Lung microvascular endothelial cell (primary cell): ENCODE data around the gene P2RY2. TPM values are rescaled to one million over a fixed set of nuclear protein-coding genes. Genes with fewer than 3 reads are reported as not detected.
"Not testable (repeated sequence)": the region's sequence is repeated elsewhere in the genome, so short reads cannot be mapped to it uniquely, and the experiment has no call there.

Experiments
- DNase-seq, 2 donors: peaks; one replicate each; pipeline versions ENCODE4 v3.0.0 to v3.0.0-alpha.2; 2010; ENCODE audit warnings: low read depth in 2 of 2
- total RNA-seq: library from RNA; depleted of rRNA; stranded (reverse); fragments of >200 nt; gene quantifications from 2 replicates; pipeline ENCODE4 v1.2.1, GENCODE V29; 2014

The P2RY2 gene
- total RNA-seq, 1 donor from 2014 or later, result 0.20 TPM

DNA sequence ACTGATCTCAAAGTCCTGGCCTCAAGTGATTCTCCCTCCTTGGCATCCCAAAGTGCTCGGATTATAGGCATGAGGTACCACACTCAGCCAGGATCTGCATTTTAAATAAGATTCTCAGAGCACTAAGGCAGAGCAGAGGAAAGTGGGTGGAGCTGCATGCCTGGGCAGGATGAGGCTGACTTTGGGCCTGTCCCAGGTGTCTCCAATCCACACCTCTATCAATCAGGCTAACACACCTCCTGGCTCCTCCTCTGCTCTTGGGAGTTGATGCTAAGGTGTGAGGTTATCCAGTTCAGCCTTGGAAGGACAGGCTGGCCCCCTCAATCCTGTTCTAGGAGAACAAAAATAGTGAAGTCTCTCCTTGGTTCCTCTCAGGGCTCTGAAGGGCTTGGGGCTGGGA is 30.2 kb upstream of the P2RY2 start:
- no peak for DNase-seq

DNA sequence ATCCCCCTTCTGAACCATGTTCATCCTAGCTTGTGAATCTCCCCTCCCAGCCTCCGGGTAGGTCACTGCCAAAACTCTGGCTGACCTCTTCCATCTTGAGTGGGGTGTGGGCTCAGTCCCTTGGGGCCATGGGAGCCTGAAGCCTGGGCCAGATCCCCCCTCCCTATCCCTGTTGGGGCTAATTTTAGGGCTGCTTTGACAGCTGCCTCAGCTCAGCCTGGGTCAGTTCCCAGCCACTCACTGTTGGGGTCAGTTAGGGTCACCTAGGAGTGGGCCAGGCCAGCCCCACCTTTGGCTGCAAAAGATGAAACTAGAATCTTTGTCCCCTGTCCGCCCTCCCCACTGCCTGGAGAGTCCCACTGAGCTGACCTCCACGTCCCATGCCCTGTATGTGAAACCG is 29.8 kb upstream of the P2RY2 start:
- DNase-seq, result no peak

DNA sequence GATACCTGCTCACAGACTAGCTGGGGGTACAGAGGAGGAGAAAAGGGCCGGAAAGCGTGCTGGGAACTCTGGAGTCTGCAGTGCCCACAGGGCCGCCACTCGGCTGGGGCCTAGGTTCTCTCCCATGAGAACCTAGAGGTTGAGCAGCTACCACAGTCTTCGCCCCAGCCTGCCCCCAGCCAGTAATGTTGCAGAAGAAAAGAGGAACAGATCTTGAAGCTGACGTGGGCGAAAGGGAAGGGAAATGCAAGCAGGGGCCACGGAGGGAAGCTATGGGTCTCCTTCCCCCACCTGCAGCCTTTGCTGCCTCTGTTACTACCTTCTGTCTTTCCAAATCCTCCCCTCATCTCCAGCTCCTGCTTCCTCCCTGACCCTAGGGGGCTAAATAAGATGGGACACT is 28.8 kb upstream of the P2RY2 start:
- DNase-seq, result no peak

DNA sequence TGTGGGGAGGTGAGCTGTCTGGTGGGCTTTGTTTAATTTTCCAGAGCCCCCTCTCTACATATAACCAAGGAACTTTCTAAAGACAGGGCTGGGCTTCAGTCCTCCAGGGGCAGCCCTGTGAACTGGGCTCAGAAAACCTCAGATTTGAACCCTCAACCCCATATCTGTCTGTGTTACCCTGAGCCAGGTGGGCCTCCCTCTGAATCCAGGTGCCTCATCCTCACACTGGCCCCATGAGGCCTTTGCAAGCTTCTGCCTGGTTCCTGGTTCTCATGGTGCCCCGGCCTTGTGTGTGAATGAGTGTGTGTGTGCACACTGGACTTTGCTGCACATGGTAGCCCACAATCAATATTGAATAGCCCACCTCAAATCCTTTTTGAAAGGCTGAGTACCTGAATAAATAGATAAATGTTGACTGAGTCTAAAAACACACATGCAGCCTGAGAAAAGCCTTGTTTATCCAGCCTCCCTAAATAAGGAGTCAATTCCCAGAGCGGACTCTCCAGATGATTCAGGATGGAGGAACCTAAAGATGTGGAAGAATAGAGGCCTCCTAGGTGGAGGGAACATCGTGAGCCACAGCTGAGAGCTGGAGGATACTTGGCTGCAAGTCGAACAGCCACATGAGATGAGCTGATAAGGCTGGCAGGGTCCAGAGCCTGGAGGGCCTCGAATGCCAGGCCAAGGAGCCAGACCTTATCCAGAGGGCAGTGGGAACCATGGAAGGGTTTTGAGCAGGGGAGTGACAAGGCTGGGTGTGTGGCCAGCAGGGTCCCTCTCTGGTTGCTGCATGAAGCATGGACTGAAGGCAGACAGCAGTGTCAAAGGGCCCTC is 28.1 kb upstream of the P2RY2 start:
- DNase-seq, result no peak

DNA sequence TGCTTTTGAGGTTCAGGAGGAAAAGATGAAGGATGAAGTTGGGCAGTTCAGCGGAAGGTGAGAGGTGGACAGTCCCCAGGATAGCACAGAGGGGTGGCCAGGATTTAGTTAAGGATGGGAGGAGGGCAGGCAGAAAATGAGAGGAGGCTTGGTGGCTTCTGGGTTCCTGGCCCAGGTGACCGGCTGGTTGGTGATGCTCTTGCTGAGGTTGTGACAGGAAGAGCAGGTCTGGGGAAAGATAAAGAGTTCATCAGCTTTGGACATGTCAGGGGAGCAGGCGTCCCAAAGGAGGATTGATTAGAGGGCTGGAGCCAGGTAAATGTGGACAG is 27.6 kb upstream of the P2RY2 start:
- no peak for DNase-seq

DNA sequence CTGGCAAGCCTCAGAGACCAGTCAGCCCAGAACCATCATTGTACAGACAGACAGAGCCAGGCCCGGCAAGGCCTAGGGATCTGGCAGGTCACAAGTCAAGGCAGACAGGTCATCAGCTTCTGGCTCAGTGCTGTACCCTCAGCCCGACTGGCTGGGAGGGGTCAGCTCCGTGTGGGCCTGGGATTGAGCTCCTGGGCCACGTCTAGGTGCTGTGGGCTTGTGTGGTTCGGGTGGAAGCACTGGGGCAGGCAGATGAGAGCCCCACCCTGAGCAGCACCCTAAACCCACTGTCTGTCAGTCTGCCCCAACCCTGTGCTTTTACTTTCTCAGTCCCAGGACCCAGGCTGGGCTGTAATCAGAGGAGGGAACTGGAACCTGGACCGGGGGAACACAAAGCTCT is 26.9 kb upstream of the P2RY2 start:
- no peak for DNase-seq

DNA sequence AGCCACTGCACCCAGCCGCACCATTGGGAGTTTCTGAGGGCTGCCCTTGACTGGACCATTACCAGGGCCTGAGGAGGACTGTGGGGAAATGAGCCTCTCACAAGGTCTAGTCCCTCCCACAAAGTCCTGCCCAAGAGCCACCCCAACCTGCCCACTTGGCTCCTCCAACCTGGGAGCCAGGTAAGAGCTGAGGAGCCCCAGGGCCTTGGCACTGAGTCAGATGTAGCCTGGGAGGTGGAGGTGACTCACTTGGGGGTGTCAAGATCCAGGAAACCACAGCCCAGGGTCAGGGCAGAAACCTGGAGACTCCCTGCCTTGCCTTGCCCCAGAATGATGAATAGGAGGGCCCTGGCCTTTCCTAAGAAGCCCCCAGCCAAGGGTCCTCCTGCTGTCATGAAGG is 25.8 kb upstream of the P2RY2 start:
- peak in 1 of 2 donors; percentile 18 for DNase-seq

DNA sequence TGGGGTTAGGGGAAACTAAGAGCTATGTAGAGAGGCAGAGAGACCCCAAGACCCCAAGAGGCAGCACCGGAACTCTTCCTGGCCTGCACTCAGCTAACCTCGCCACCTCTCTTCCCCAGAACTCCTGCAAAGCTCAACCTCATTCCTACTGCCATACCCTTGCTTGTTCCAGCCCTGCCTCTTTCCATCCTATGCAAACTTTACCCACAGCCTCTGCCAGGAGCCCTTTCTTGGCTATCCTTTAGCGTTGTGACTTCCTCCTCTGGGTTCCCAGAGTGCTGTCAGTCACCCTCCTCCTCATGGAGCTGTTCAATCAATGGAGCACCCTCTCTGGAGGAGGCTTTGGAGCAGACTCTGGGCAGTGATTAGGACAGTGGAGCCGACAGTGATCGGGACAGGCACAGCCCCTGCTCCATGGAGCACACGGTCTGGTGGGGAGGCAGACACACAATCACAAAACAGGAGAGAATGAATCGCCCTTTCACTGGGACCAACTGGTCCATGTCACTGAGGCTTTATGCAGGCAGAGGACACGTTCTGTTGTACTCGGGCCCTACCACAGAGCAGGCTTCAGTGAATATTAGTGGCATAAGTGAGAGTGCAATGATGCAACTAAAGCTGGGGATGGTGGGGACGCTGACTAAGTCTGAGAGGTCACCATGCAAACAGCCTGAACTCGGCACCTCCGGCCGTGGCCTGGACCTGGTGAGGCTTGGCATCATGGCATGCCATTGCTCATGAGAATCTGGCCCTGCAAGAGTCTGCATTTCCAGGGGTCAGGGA is 24.6 kb upstream of the P2RY2 start:
- no peak for DNase-seq

DNA sequence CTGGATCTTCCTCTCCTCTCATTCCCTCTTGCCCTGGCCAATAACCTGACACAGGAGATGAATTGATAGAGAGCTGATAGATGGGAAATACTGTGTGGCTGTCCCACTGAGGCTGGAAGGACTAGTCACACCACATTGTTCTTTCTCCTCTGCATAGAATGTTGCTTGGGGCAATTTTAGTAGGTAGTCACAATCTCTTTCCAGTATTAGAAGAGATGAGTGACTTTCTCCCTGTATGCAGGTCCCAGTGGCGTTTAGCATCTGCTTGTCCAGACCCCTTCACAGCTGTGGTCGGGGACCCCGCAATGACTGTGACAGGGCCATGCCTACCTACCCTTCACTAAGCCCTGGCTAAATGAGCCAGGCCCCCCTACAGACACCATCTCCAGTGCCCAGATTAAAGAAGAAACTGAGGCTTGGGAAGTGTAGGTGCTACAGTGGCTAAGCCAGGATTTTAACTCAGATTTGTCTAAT is 24.0 kb upstream of the P2RY2 start:
- no peak for DNase-seq

DNA sequence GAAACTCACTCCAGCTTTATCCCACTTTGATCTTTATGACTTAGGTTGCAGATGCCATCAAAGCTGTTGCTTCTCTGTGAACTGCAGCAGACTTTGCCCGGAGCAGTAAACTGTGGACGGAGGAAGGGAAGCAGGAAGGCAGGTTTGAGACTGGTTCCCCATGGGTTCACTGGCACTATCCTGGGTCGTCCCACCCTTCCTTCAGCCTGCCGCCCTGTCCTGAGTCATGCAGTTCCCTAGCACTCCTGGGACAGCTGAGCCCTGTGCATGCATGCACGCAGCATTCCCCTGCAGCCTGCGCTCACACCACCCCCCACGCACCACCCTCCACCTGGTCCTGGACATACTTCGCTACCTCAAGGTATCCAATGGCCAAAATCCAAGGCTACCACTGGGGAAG is 23.5 kb upstream of the P2RY2 start:
- DNase-seq, result no peak

DNA sequence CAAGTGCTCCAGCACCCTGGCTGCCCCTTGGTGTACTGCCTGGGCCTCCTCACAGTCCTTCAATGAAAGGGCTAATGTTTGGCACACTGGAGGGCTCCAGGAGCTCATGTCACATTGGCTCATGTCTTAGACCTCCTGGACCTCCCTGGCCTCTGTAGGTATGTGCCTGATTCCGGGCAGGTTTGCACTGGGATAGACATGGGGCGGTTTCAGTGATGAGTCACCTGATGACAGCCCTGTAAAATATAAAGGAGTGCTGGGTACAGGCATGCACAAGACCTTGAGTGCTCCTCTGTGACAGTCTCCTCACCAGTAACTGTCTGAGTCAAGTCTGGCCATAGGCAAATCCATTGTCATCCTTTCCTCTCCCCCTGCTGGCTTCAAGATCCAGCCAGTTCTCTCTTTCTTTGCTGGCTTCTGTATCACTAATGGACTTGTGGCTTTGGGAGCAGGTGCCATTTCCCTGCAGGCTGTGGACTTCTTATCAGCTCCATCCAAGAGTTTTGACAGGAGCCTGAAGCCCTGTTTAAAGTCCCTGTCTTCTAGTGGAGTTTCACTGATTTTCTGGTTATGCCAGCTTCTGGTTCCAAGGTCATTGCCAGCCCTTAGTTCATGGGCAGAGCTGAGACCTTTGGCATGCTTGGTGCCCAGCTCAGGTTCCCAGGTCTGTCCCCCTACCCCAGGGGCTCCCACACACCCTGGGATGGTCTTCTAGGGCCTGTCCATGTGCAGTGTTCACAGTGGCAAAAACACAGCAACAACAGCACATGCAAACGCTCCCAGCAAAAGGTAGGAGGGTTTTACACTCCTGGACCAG is 22.7 kb upstream of the P2RY2 start:
- DNase-seq, result peak in 1 of 2 donors; percentile 20

DNA sequence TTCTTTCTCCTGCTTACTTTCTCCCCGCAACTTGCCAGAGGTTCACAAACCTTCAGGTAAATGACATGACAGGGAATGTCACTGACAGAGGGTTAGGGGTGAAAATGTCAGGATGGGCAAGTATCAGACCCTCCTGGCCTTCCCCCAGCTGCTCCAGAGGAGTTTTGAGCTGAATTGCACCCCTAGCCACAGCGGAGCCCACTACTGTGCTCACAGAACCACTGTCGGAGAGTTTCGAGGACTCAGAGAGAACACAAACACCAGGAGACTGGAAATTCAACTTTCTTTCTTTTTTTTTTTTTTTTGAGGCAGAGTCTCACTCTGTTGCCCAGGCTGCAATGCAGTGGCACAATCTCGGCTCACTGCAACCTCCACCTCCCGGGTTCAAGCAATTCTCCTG is 21.5 kb upstream of the P2RY2 start:
- no peak for DNase-seq

DNA sequence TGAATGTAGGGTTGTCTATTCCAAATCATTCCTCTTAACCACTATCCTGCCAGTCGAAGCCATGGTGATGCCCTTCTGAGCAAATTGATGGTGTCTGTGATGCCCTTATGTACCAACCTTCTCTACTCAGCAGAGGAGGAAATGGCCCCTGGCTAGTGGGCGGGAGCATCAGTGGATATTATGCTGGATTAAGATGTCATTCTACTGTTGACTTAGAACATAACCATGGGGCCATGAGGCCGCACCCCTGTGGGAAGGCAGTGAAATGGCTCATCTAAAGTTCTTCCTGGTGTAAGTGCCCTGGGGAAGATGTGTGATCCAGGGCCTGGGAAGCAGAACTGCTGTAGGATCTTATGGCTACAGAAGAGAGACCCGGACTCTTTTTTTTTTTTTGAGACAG is 20.7 kb upstream of the P2RY2 start:
- DNase-seq, result no peak

DNA sequence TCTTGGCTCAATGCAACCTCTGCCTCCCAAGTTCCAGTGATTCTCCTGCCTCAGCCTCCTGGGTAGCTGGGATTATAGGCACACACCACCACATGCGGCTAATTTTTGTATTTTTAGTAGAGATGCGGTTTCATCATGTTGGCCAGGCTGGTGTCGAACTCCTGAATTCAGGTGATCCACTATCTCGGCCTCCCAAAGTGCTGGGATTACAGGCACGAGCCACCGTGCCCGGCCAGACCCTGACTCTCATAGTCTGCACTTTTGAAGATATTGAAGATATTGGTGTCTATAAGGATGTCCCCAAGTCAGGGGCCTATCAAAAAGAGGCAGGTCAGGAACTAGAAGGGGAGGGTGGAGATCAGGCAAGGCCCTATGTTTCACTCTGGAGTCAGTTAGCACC is 20.3 kb upstream of the P2RY2 start:
- not testable (repeated sequence) for DNase-seq

DNA sequence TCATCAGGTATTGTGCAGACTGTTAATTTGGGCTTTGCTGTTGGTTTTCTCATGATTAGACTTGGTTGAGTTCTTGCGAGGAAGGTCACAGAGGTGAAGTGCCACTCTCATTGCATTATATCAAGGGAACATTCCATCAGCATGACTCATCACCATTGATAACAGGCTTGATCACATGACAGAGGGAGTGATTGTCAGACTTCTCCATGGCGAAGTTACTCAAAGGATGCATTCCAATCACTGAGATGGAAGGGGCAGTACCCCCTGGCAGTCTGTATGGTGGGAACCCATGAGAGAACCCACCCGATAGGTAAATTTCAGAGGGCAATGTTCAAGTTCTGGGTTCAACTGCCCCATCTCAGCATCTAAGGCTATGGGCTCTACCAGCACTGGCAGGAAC is 19.4 kb upstream of the P2RY2 start:
- DNase-seq, result peak; percentile 31 to 54

DNA sequence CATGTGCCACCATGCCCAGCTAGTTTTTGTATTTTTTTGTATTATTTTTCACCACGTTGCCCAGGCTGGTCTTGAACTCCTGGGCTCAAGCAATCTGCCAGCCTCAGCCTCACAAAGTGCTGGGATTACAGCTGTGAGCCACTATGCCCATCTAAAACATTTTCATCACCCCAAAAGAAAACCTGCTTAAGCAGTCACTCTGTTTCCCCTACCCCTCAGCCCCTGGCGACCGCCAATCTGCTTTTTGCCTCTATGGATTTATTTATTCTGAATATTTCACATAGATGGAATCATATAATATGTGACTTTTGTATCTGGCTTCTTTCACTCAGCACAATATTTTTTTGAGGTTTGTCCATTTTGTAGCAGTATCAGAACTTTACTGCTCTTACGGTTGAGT is 18.6 kb upstream of the P2RY2 start:
- no peak for DNase-seq

DNA sequence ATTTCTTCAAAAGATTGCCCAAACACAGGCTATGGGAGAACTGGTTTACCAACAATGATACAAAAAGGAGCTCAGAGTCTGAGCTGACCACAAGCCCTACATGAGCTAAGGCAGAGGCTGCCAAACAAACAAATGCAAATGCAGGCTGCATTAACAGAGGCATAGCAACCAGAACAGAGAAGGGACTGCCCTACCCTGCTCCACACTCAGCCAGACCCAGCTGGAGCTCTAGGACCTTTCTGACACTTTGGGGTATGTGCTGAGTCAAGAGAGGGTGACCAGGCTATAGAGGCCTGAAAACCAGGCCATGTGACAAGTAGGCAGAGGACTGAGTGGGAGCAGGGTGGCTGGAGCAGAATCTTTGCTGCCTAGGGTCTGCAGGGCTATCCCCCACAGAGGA is 17.8 kb upstream of the P2RY2 start:
- DNase-seq, result no peak

DNA sequence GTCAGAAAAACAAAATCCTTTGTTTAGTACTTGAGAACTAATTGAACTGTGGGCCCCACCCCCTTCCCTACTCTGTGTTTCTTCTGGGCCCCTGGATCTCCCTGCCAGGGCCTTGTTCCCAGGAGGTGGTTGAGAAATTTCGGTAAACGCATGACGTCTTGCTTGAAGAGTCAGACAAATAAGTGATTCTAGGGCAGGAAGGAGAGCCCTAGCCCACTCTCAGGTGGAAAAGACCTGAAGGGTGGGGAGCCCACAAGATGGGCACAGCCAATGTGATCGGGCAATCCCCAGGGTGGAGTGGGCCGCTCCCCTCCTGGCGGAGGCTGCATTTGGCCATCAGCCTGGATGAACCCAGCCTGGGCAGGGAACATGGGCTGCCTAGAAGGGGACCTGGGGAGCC is 16.8 kb upstream of the P2RY2 start:
- DNase-seq, result no peak

DNA sequence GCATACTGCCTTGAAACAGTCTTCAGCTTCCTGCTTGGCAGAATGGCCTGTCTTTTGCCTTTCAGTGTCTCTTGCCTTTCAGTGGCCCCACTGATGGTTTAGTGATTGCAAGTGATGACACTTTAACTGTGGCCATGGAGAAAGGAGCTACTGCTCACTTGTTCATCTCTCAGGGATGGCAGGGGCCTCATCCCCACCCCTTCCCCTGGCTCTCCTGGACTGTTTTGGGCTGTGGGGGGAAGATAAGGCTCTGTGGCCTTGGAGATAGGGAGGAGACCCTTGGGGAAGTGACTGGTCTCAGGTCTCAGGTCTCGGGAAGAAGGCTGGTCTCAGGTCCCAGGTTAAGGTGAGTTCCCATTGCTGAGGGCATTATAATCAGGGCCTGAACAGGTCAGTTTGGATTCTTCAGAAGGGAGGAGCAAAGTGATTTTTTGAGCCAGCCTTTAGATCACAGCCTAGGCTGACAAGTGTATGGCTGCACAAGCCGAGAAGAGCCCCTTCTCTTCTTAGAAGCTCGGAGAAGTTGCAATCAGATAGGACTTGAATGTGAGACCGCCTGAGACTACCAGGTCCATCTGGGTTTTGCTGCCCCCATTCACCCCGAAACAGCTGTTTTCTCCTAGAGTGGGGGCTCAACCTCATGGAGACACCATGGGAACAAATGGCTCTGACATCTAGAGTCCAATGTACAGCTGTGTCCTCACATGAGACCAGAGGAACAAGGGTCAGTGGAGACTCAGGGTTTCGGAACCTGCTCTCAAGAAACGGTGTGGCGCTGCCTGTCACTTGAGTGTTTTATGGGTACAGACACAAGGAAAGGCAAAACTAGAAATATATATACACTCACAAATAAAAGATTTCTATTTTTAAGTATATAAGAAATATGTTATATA is 15.9 kb upstream of the P2RY2 start:
- DNase-seq, result no peak

DNA sequence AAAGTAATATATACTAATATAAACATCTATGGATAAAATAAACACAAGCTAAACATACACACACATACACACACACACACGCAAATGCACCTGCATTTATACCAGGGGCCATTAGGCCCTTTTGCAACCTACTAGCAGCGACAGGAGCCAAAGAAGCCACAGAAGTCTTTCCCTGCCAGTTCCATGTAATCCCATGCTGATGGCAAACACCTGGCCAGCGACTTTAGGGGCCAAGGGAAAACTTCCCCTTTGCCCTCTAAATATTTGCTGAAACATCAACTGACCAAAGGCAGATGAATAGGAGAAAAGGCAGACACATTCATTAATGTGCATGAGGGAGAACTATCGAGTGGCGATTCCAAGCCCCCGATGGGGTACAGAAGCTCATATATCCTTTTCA is 14.8 kb upstream of the P2RY2 start:
- no peak for DNase-seq

DNA sequence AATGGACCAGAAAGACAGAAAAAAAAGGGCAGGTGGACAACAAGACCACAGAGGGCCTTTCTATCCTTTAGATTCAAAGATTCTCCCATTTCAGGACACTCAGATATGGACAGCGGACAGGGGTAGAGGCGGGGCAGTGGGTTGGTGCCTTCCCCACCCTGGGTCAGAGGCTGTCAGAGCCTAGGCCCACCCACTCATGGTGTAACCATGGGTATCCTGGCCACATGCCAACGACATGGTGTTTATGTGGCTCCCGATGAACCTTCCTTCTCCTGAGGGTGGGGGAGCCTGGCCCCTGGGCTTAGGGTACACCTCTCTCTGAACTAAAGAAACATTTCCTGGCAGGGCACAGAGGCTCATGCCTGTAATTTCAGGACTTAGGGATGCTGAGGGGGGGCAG is 14.3 kb upstream of the P2RY2 start:
- DNase-seq, result no peak
